Peyer's patch (tissue), 4 donors: Measurements from ENCODE around the gene RNASE7. TPM values are rescaled to one million over a fixed set of nuclear protein-coding genes. Genes with fewer than 3 reads are reported as not detected.

Source experiments
- DNase-seq, 3 donors: peaks; one replicate each; pipeline ENCODE4 v3.0.0-alpha.2; 2017 to 2019
- H3K27ac ChIP-seq, 4 donors: fragments of 200-600 bp; sonication (generic); one replicate each; pipeline ENCODE4 v1.5.1; 2016 to 2019
- H3K27me3 ChIP-seq, 2 donors: fragments of 200-600 bp; sonication (generic); one replicate each; pipeline ENCODE4 v1.5.1; 2019
- H3K36me3 ChIP-seq, 3 donors: fragments of 200-600 bp; sonication (generic); one replicate each; pipeline ENCODE4 v1.5.1; 2016 to 2019
- H3K4me1 ChIP-seq, 4 donors: fragments of 200-600 bp; sonication (generic); one replicate each; pipeline ENCODE4 v1.5.1; 2016 to 2019
- H3K4me3 ChIP-seq, 4 donors: fragments of 200-600 bp; sonication (generic); 1 replicate in 3 of 4; 2 replicates in 1 of 4; pipeline ENCODE4 v1.5.1; 2016 to 2019; ENCODE audit warnings: mild to moderate bottlenecking in 1 of 4
- H3K9me3 ChIP-seq, 4 donors: fragments of 200-600 bp; sonication (generic); one replicate each; pipeline ENCODE4 v1.5.1; 2016 to 2019; ENCODE audit warnings: mild to moderate bottlenecking in 1 of 4
- CTCF ChIP-seq, 6 experiments: fragments of 450-650 bp in 4 of 6; fragments of 200-600 bp in 2 of 6; sonication (generic) in 1 of 6; IDR thresholded peaks; one replicate each; pipeline ENCODE4 v1.5.1; 2017 to 2019; ENCODE audit warnings: antibody characterized with exemption in 6 of 6, mild to moderate bottlenecking in 3 of 6, moderate library complexity in 1 of 6
- POLR2A ChIP-seq, 2 donors: fragments of 450-650 bp; IDR thresholded peaks; one replicate each; pipeline ENCODE4 v1.5.1; 2017; ENCODE audit warnings: antibody characterized with exemption in 2 of 2, mild to moderate bottlenecking in 2 of 2, moderate library complexity in 2 of 2
- total RNA-seq, 4 donors: library from RNA; depleted of rRNA; stranded (reverse); fragments of >200 nt; gene quantifications; one replicate each; pipeline ENCODE4 v1.1.0, GENCODE V29; 2016

RNASE7 gene
- total RNA-seq, 4 donors from 2014 or later = not detected

DNA sequence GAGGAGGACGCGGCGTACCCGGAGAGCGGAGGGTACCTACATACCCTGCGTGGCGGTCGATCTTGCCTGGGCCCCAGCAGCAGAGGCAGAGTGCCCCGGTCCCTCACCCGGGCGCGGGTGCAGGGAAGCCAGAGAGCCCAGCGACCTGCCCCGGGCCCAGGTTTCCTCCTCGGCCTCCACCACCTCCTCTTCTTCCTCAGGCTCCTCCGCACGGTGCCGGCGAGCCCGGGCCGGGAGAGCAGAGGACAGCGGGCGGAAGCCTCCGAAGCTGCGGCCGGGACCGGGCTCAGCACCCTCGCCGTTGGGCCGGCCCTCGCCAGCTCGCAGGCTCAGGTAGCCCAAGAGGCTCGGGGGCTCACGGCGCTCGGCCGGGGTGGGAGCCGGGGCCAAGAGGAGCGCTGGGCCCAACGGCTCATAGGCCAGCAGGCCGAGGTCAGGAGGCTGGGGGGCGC, 49.7 kb downstream of the RNASE7 start:
- H3K27me3 ChIP-seq = no peaks in the 10 kb centered on the region
- H3K27ac ChIP-seq = peak overlapping the region in 1 of 4 donors; percentile 36
- H3K4me3 ChIP-seq = no peak overlapping the region
- peaks cover 0 to 25% (median 0%) of the 10 kb centered on the region in 4 donors for H3K4me1 ChIP-seq
- no peak for TF ChIP-seq CTCF (IDR thresholded peaks at IDR 0.05)
- TF ChIP-seq POLR2A (IDR thresholded peaks at IDR 0.05) = no peak
- no peak for DNase-seq
- no peaks in the 10 kb centered on the region for H3K9me3 ChIP-seq
- H3K36me3 ChIP-seq = peaks cover 0 to 38% (median 0%) of the 10 kb centered on the region in 3 donors

- H3K27ac ChIP-seq = peak overlapping the region in 2 of 4 donors; percentile 36 to 38
- peak; percentile 81 to 94 (median 94) for DNase-seq
- no peaks in the 10 kb centered on the region for H3K9me3 ChIP-seq
- peaks cover 0 to 26% (median 0%) of the 10 kb centered on the region in 4 donors for H3K4me1 ChIP-seq
- H3K36me3 ChIP-seq = peaks cover 0 to 33% (median 0%) of the 10 kb centered on the region in 3 donors
- no peaks in the 10 kb centered on the region for H3K27me3 ChIP-seq
- no peak overlapping the region for H3K4me3 ChIP-seq
- peak in 1 of 2 donors; percentile 57 for TF ChIP-seq POLR2A (IDR thresholded peaks at IDR 0.05)
- peak; percentile 100 for TF ChIP-seq CTCF (IDR thresholded peaks at IDR 0.05)
Measured at GRCh38 chr14:21092273-21093011, 50.3 kb downstream of the RNASE7 start.

GRCh38 chr14:21093018-21093417, 50.9 kb downstream of the RNASE7 start:
- peaks cover 0 to 30% (median 0%) of the 10 kb centered on the region in 4 donors for H3K4me1 ChIP-seq
- TF ChIP-seq CTCF (IDR thresholded peaks at IDR 0.05) (no peak), POLR2A (IDR thresholded peaks at IDR 0.05) (no peak)
- no peak for DNase-seq
- peak overlapping the region in 1 of 4 donors; percentile 38 for H3K27ac ChIP-seq
- H3K27me3 ChIP-seq = no peaks in the 10 kb centered on the region
- no peak overlapping the region for H3K4me3 ChIP-seq
- no peaks in the 10 kb centered on the region for H3K9me3 ChIP-seq
- peaks cover 0 to 33% (median 0%) of the 10 kb centered on the region in 3 donors for H3K36me3 ChIP-seq

Other genes with a start within 250 kb of the RNASE7 start
- 100 to 1,000 TPM in 2 of 4 donors, 10 to 100 TPM in 2; 35.5 to 131 (median 90.6) TPM for gene RNASE1, start 239.5 kb upstream of the RNASE7 start, total RNA-seq
- not detected for gene RNASE3, start 151.0 kb upstream of the RNASE7 start, total RNA-seq
- gene RNASE2, start 86.9 kb upstream of the RNASE7 start, total RNA-seq = not detected
- 100 to 1,000 TPM; 118 to 166 (median 124) TPM for gene METTL17, start 52.4 kb upstream of the RNASE7 start, total RNA-seq
- 1 to 10 TPM in 2 of 4 donors, not detected in 2; 1.0 to 1.1 TPM for gene SLC39A2, start 43.1 kb upstream of the RNASE7 start, total RNA-seq
- gene NDRG2, start 17.3 kb upstream of the RNASE7 start, total RNA-seq = 100 to 1,000 TPM in 3 of 4 donors, 10 to 100 TPM in 1; 85.6 to 137 (median 127) TPM
- gene TPPP2, start 12.1 kb upstream of the RNASE7 start, total RNA-seq = not detected
- not detected for gene RNASE13, start 7.6 kb upstream of the RNASE7 start, total RNA-seq
- not detected for gene RNASE8, start 15.5 kb downstream of the RNASE7 start, total RNA-seq
- 10 to 100 TPM; 19.8 to 57.8 (median 34.6) TPM for gene ARHGEF40, start 27.9 kb downstream of the RNASE7 start, total RNA-seq
- gene ZNF219, start 56.3 kb downstream of the RNASE7 start, total RNA-seq = 10 to 100 TPM; 41.3 to 68.8 (median 63.2) TPM
- 100 to 1,000 TPM in 3 of 4 donors, 1 to 10 TPM in 1; 9.1 to 140 (median 124) TPM for gene TMEM253, start 58.7 kb downstream of the RNASE7 start, total RNA-seq
- not detected for gene OR5AU1, start 113.7 kb downstream of the RNASE7 start, total RNA-seq
- gene HNRNPC, start 227.1 kb downstream of the RNASE7 start, total RNA-seq = 100 to 1,000 TPM; 201 to 392 (median 259) TPM
- gene RPGRIP1, start 237.7 kb downstream of the RNASE7 start, total RNA-seq = 1 to 10 TPM in 1 of 4 donors, under 1 TPM in 1, not detected in 2; 0.40 to 3.3 TPM